K562 (cell line): ENCODE measurements around the gene KCND2. TPM values are rescaled to one million over a fixed set of nuclear protein-coding genes. Genes with fewer than 3 reads are reported as not detected.

Source experiments
- ATAC-seq: fragments of 200-7000 bp; cut with Tn5 transposase; 3 replicates; pipeline ENCODE4 v1.9.1; 2020; ENCODE audit warnings: moderate library complexity
- BruUV-seq: library from RNA; stranded (reverse); fragments of 400-500 nt; replicated peaks from 2 replicates; lab custom pipeline; 2021; lab: Mats Ljungman, UMichigan
- CTCF ChIA-PET: fragments of 300-600 bp; formaldehyde crosslinking; extraction: SDS; loops from one replicate; lab custom pipeline; 2021; ENCODE audit warnings: low intra/inter-chr PET ratio; lab: Yijun Ruan, JAX
- POLR2A ChIA-PET: fragments of 300-600, 350-650 bp; sonication (Branson Sonifier 250); formaldehyde crosslinking; extraction: SDS; loops from one replicate; lab custom pipeline; 2021; ENCODE audit warnings: antibody characterized with exemption, inconsistent platforms; lab: Yijun Ruan, JAX
- DNase-seq, 4 experiments: peaks; one replicate each; pipeline versions ENCODE4 v3.0.0 to v3.0.0-alpha.2; 2011 to 2018; ENCODE audit warnings: low spot score in 3 of 4, mixed read lengths in 3 of 4; ENCODE audit errors: extremely low read depth in 1 of 4
- FAIRE-seq: peaks from 2 replicates; lab custom pipeline; 2011; peaks lifted over from hg19 to GRCh38; lab: Jason Lieb, UNC
- H2AFZ ChIP-seq: 2 replicates; pipeline ENCODE4 v1.6.0; 2011; ENCODE audit warnings: low read depth, low read length, control low read depth, inconsistent platforms
- H3K27ac ChIP-seq: fragments of 200-600 bp; 3 replicates; pipeline ENCODE4 v1.8.0; 2011; ENCODE audit warnings: low read depth, mild to moderate bottlenecking, control low read depth, inconsistent platforms, low read length, moderate library complexity, mixed read lengths; ENCODE audit errors: extremely low read depth
- H3K27me3 ChIP-seq, 2 experiments: fragments of 300-600 bp in 1 of 2; 2 replicates in 1 of 2; 3 replicates in 1 of 2; pipeline versions ENCODE4 v1.6.0 to v1.8.0; 2011; ENCODE audit warnings: inconsistent platforms in 2 of 2, low read length in 2 of 2, mild to moderate bottlenecking in 1 of 2, mixed read lengths in 1 of 2, moderate library complexity in 1 of 2; ENCODE audit not compliant: control insufficient read depth in 2 of 2, insufficient read depth in 2 of 2
- H3K36me3 ChIP-seq: fragments of 300-600 bp; 3 replicates; pipeline ENCODE4 v1.8.0; 2011; ENCODE audit warnings: mild to moderate bottlenecking, low read length, inconsistent platforms; ENCODE audit not compliant: control insufficient read depth, insufficient read depth
- H3K4me1 ChIP-seq, 2 experiments: fragments of 200-600 bp in 1 of 2; replicated peaks in 1 of 2; 2 replicates in 1 of 2; 3 replicates in 1 of 2; pipeline versions ENCODE4 v1.5.1 to v1.8.0; 2011; ENCODE audit warnings: inconsistent platforms in 2 of 2, low read length in 2 of 2, mild to moderate bottlenecking in 1 of 2, mixed read lengths in 1 of 2, moderate library complexity in 1 of 2; ENCODE audit not compliant: control insufficient read depth in 2 of 2, insufficient read depth in 2 of 2
- H3K4me2 ChIP-seq: 2 replicates; pipeline ENCODE4 v1.6.1; 2011; ENCODE audit warnings: low read length, control low read depth, inconsistent platforms, mixed read lengths; ENCODE audit not compliant: insufficient read depth
- H3K4me3 ChIP-seq: fragments of 200-600 bp; sonication (generic), shearing (Covaris generic); 2 replicates; pipeline ENCODE4 v1.5.1; 2016; ENCODE audit warnings: control low read depth, inconsistent platforms
- H3K79me2 ChIP-seq: fragments of 200-600 bp; 3 replicates; pipeline ENCODE4 v1.8.0; 2011; ENCODE audit warnings: low read length, inconsistent platforms; ENCODE audit not compliant: control insufficient read depth, insufficient read depth
- H3K9ac ChIP-seq, 2 experiments: 2 replicates each; pipeline versions ENCODE4 v1.6.0 to v1.6.1; 2011; ENCODE audit warnings: low read depth in 2 of 2, low read length in 2 of 2, control low read depth in 1 of 2, inconsistent platforms in 1 of 2, mild to moderate bottlenecking in 1 of 2, mixed read lengths in 1 of 2; ENCODE audit not compliant: insufficient read depth in 1 of 2
- H3K9me1 ChIP-seq: one replicate; pipeline ENCODE4 v1.6.0; 2011; ENCODE audit warnings: inconsistent platforms, mild to moderate bottlenecking, low read length, moderate library complexity; ENCODE audit not compliant: control insufficient read depth, insufficient read depth
- H3K9me3 ChIP-seq: replicated peaks from 2 replicates; pipeline ENCODE4 v1.5.1; 2011; ENCODE audit warnings: low read depth, low read length, inconsistent platforms; ENCODE audit not compliant: control insufficient read depth, insufficient read depth
- H4K20me1 ChIP-seq: replicated peaks from 2 replicates; pipeline ENCODE4 v1.6.1; 2011; ENCODE audit warnings: low read length, inconsistent platforms, mixed read lengths; ENCODE audit not compliant: control insufficient read depth, insufficient read depth
- AFF1 ChIP-seq, 2 experiments: fragments of 450-650 bp; IDR thresholded peaks; 2 replicates each; pipeline ENCODE4 v1.6.1; 2018; ENCODE audit warnings: mild to moderate bottlenecking in 2 of 2, low read depth in 1 of 2; ENCODE audit not compliant: partially characterized antibody in 2 of 2
- ELF1 ChIP-seq: fragments of 200-800 bp; sonication (Bioruptor generic); IDR thresholded peaks from 2 replicates; pipeline ENCODE4 v1.6.1; 2016; ENCODE audit warnings: missing genetic modification characterization, missing compliant biosample characterization
- FOXP1 ChIP-seq: sonication (generic); formaldehyde crosslinking; IDR thresholded peaks from 2 replicates; pipeline ENCODE4 v1.8.0; 2022; ENCODE audit warnings: mild to moderate bottlenecking, missing genetic modification reagents
- GTF2F1 ChIP-seq: IDR thresholded peaks from 2 replicates; pipeline ENCODE4 v1.6.1; 2011; ENCODE audit warnings: low read depth, low read length, improper control_type of control experiment
- MAFF ChIP-seq: IDR thresholded peaks from 2 replicates; pipeline ENCODE4 v1.6.1; 2012; ENCODE audit warnings: low read length, improper control_type of control experiment
- MAFG ChIP-seq: fragments of 450-650 bp; conservative IDR thresholded peaks from 2 replicates; pipeline ENCODE4 v1.6.1; 2016; ENCODE audit warnings: missing genetic modification characterization, missing compliant biosample characterization
- MAFK ChIP-seq: IDR thresholded peaks from 2 replicates; pipeline ENCODE4 v1.6.1; 2011; ENCODE audit warnings: low read length, improper control_type of control experiment
- MCM7 ChIP-seq, 2 experiments: fragments of 450-650 bp; IDR thresholded peaks; 2 replicates each; pipeline ENCODE4 v1.6.1; 2016 to 2018
- MXI1 ChIP-seq: IDR thresholded peaks from 2 replicates; pipeline ENCODE4 v1.6.1; 2011; ENCODE audit warnings: low read depth, mild to moderate bottlenecking, improper control_type of control experiment, low read length
- NFE2 ChIP-seq: IDR thresholded peaks from 2 replicates; pipeline ENCODE4 v1.6.1; 2014; ENCODE audit warnings: antibody characterized with exemption, low read depth
- NFE2L1 ChIP-seq: fragments of 450-650 bp; IDR thresholded peaks from 2 replicates; pipeline ENCODE4 v1.6.1; 2016; ENCODE audit warnings: missing genetic modification characterization, low read depth, mild to moderate bottlenecking, missing compliant biosample characterization, moderate library complexity, borderline replicate concordance
- TAF15 ChIP-seq: fragments of 200-400 bp; formaldehyde crosslinking; IDR thresholded peaks from 2 replicates; pipeline ENCODE4 v1.6.1; 2017; ENCODE audit warnings: mild to moderate bottlenecking, low read depth, low read length, moderate library complexity
- ZKSCAN1 ChIP-seq: fragments of 150-350 bp; IDR thresholded peaks from 2 replicates; pipeline ENCODE4 v1.6.1; 2016; ENCODE audit warnings: low read depth, low read length
- ZNF121 ChIP-seq: sonication (generic); formaldehyde crosslinking; conservative IDR thresholded peaks from 2 replicates; pipeline ENCODE4 v1.8.0; 2022; ENCODE audit warnings: missing genetic modification reagents
- ZNF316 ChIP-seq: fragments of 450-650 bp; IDR thresholded peaks from 2 replicates; pipeline ENCODE4 v1.6.1; 2016
- ZNF41 ChIP-seq: fragments of 250-450 bp; sonication (Bioruptor Pico); conservative IDR thresholded peaks from 2 replicates; pipeline ENCODE4 v1.4.0; 2020; ENCODE audit warnings: mild to moderate bottlenecking
- ZNF518B ChIP-seq: fragments of 250-450 bp; sonication (Bioruptor Pico); IDR thresholded peaks from 2 replicates; pipeline ENCODE4 v1.5.0; 2021; ENCODE audit warnings: mild to moderate bottlenecking, moderate library complexity
- ZNF77 ChIP-seq: fragments of 250-450 bp; sonication (Bioruptor Pico); IDR thresholded peaks from 2 replicates; pipeline ENCODE4 v1.5.0; 2020
- WGBS: fragments of 100-300 bp; shearing (Covaris generic); methylation state at CpG from one replicate; pipeline ENCODE4 v1.1.6; 2016; ENCODE audit warnings: low coverage, mixed read lengths; ENCODE audit not compliant: insufficient coverage; ENCODE audit errors: missing lambda C conversion rate; 5-methylcytosine and 5-hydroxymethylcytosine counted together
- in situ Hi-C: fragments of 300-500 bp; cut with MboI; formaldehyde crosslinking; loops from 4 replicates; pipeline ENCODE4 v1.15.0; 2018; ENCODE audit warnings: inconsistent platforms, mixed read lengths
- intact Hi-C: fragments of 100-400 bp; cut with micrococcal nuclease; formaldehyde crosslinking; loops from 2 replicates; pipeline ENCODE4 v1.14.2; 2022
- polyA plus RNA-seq, 8 experiments: library from polyadenylated mRNA; depleted of rRNA in 4 of 8; stranded (reverse) in 5 of 8; unstranded in 3 of 8; fragments of >200 nt; fragmentation: Nextera tagmentation in 2 of 8; fragmentation: Illumina TruSeq in 1 of 8; extraction: Ambion mirVana in 2 of 8; extraction: Trizol in 1 of 8; gene quantifications; 2 replicates each; pipeline versions ENCODE4 v1.2.1 to v1.2.3, GENCODE V29; 2011 to 2014; ENCODE audit warnings: inconsistent platforms in 1 of 8, missing spikeins in 1 of 8
- total RNA-seq, 7 experiments: library from RNA; depleted of rRNA in 6 of 7; stranded (reverse); fragments of >200 nt in 6 of 7; fragmentation: Illumina TruSeq in 2 of 7; extraction: Trizol in 2 of 7; gene quantifications; 2 replicates each; pipeline versions ENCODE4 v1.2.1 to v1.2.3, GENCODE V29; 2011 to 2021; ENCODE audit warnings: low replicate concordance in 1 of 7

The KCND2 gene
- total and polyA plus RNA-seq, 9 of the 15 experiments (the other 6 are each of a cell fraction or from before 2014, with no cell fraction given): 0.03 to 0.12 TPM; not detected in 7

- intact Hi-C loops (loop anchor here (10.0 kb wide), 1 partner anchor 644 kb away; no protein-coding TSS in a partner anchor), in situ Hi-C loops (no loop called here)
- no peak overlapping the region for H3K9ac ChIP-seq
- H3K27me3 ChIP-seq: no peaks in the 10 kb centered on the region
- H3K79me2 ChIP-seq: no peaks in the 10 kb centered on the region
- no peaks in the 10 kb centered on the region for H3K36me3 ChIP-seq
- no peak overlapping the region for H3K4me2 ChIP-seq
- ChIA-PET CTCF (no interaction called here), POLR2A (no interaction called here)
- no peaks in the 10 kb centered on the region; a peak in 1 of 5 replicates for H3K4me1 ChIP-seq
- H3K9me3 ChIP-seq: no peaks in the 10 kb centered on the region
- H4K20me1 ChIP-seq: no peaks in the 10 kb centered on the region
- FAIRE-seq (no peak), ATAC-seq (peak; percentile 39; the same call in 2 of the 3 replicates), DNase-seq (no peak)
- 3% methylated on average over 3 of the region's 3 CpGs for WGBS
- no peak overlapping the region for H3K4me3 ChIP-seq
- peak overlapping the region; percentile 15; the same call in 1 of the 2 replicates for H2AFZ ChIP-seq
- H3K27ac ChIP-seq: no peak overlapping the region
- no TSS peak for BruUV-seq
- H3K9me1 ChIP-seq: no peaks in the 10 kb centered on the region
- TF ChIP-seq MCM7 (IDR thresholded peaks at IDR 0.05): no peak
- peak; percentile 64; the same call in 1 of the 2 replicates for TF ChIP-seq MAFK
- no peak for TF ChIP-seq GTF2F1
- TF ChIP-seq ELF1 (tag): no peak
- no peak for TF ChIP-seq TAF15
- no peak for TF ChIP-seq AFF1 (IDR thresholded peaks at IDR 0.05; ENCODE audit: low read depth in 1 of 2, partially characterized antibody in 2 of 2)
- TF ChIP-seq MXI1: no peak
- no peak for TF ChIP-seq ZNF518B (CRISPR knock-in tag)
- no peak for TF ChIP-seq ZNF77 (CRISPR knock-in tag)
- TF ChIP-seq ZNF121 (CRISPR knock-in tag): no peak
- TF ChIP-seq ZNF41: no peak
- no peak for TF ChIP-seq FOXP1 (CRISPR knock-in tag)
- peak; percentile 93 for TF ChIP-seq MAFG (tag)
- TF ChIP-seq ZNF316: peak; percentile 68
- TF ChIP-seq NFE2: peak; percentile 86
- peak; percentile 81 for TF ChIP-seq NFE2L1 (tag)
- peak; percentile 71; the same call in 1 of the 2 replicates for TF ChIP-seq MAFF
- no peak for TF ChIP-seq ZKSCAN1
Measured at GRCh38 chr7:120738816-120739215, 465.8 kb downstream of the KCND2 start.
